Measurements from ENCODE around the gene GPR15.

Gene GPR15

DNA sequence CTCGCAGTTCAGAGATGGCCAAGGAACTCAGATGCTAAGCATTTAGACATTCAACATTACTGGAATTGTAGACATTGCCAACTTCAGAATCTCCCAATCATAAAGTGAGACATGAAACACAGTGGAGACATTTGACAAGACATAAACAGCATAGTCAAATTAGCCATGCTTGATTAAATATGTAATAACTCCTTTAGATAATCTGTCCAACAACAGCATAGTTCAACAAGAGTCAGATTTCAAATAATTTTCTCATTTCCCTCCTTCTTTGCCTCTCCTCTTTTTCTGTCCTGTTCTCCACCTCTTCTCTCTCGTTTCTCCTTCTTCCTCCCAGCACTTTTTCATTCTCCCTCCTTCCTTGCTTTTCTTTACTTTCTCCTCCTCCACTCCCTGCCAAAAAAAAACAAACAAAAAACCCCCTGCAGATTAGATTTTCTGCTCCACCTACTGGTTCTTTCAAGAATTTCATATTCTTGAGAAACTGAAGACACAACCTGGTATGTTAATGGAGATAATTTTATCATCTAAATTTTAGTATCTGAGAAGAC, 41.5 kb downstream of the GPR15 start:
- no peak overlapping the region for H3K4me3 ChIP-seq (ENCODE audit: low read length)
- DNase-seq (ENCODE audit: low read depth, low spot score), result no peak
- no peak overlapping the region for H3K27ac ChIP-seq (ENCODE audit: low read length)
- peaks cover 3% of the 10 kb centered on the region; the same call in 1 of the 2 replicates for H3K36me3 ChIP-seq (ENCODE audit: control insufficient read depth, insufficient read depth, low read length)
- no peaks in the 10 kb centered on the region for H3K27me3 ChIP-seq (ENCODE audit: control insufficient read depth, insufficient read depth, low read length)
- WGBS (ENCODE audit: insufficient coverage, insufficient read length), result no CpG with 5 or more reads among the region's 2 CpGs
- H3K4me1 ChIP-seq (ENCODE audit: control insufficient read depth, insufficient read depth, low read length), result no peaks in the 10 kb centered on the region
- no peaks in the 10 kb centered on the region for H3K9me3 ChIP-seq (ENCODE audit: control insufficient read depth, insufficient read depth, low read length)

DNA sequence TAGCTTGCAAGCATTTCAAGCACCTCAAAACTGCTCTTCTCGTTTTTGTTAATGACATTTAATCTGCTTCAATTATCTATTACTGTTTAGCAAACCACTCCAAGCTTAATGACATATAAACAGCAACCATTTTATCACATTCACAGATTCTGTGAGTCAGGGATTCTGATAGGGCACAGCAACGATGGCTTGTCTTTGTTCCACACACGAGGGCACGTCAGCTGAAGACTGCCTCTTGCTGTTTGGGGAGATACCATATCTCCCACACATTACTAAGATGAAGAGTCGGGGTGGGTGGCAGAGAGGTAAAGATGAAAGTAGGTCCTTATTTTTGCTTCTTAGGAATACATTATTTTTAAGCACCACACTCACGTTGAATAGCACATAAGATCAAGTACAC, 42.4 kb downstream of the GPR15 start:
- H3K27ac ChIP-seq (ENCODE audit: low read length), result no peak overlapping the region
- no peak for DNase-seq (ENCODE audit: low read depth, low spot score)
- H3K4me1 ChIP-seq (ENCODE audit: control insufficient read depth, insufficient read depth, low read length), result no peaks in the 10 kb centered on the region
- no peak overlapping the region for H3K4me3 ChIP-seq (ENCODE audit: low read length)
- H3K36me3 ChIP-seq (ENCODE audit: control insufficient read depth, insufficient read depth, low read length), result peaks cover 3% of the 10 kb centered on the region; the same call in 1 of the 2 replicates
- no peaks in the 10 kb centered on the region for H3K9me3 ChIP-seq (ENCODE audit: control insufficient read depth, insufficient read depth, low read length)
- H3K27me3 ChIP-seq (ENCODE audit: control insufficient read depth, insufficient read depth, low read length), result no peaks in the 10 kb centered on the region
- no CpG with 5 or more reads among the region's 6 CpGs for WGBS (ENCODE audit: insufficient coverage, insufficient read length)

DNA sequence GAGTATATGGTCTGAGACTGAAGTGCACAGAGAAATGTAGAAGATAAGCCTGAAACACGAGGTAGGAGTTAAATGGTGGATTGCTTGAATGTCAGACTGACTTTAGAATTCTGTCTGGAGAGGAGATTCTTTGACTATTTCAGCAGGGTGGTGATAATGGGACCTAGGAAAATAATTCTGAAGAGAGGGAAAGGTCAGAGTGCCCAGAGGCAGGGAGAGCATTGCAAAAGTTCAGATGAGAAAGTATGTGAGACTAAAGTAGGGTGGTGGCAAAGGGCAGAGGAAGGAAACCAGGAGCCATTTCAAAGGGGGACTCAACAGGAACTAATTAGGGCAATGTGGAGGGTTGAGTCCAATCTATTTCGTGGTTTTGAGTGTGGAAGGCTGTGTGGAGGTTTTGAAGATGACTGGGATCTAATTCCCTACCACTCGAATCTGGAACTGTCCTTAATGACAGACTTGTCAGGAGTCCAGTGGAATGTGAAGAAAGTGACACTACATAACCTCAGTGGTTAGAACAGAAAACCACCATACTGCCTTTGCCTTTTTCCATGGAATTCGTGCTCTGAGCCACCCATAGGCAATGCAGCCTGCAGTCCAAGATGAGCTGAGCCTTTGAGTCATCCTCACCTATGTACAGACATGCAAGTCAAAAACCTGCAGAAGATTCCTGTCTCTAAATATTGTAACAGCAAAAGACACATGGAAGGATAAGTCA, 45.6 kb downstream of the GPR15 start:
- Histone ChIP-seq H3K4me3 (ENCODE audit: low read length) (no peak overlapping the region), H3K9me3 (ENCODE audit: control insufficient read depth, insufficient read depth, low read length) (no peaks in the 10 kb centered on the region), H3K27ac (ENCODE audit: low read length) (no peak overlapping the region), H3K27me3 (ENCODE audit: control insufficient read depth, insufficient read depth, low read length) (no peaks in the 10 kb centered on the region), H3K36me3 (ENCODE audit: control insufficient read depth, insufficient read depth, low read length) (peaks cover 7% of the 10 kb centered on the region), H3K4me1 (ENCODE audit: control insufficient read depth, insufficient read depth, low read length) (no peaks in the 10 kb centered on the region)
- DNase-seq (ENCODE audit: low read depth, low spot score), result no peak
- no CpG with 5 or more reads among the region's 4 CpGs for WGBS (ENCODE audit: insufficient coverage, insufficient read length)

DNA sequence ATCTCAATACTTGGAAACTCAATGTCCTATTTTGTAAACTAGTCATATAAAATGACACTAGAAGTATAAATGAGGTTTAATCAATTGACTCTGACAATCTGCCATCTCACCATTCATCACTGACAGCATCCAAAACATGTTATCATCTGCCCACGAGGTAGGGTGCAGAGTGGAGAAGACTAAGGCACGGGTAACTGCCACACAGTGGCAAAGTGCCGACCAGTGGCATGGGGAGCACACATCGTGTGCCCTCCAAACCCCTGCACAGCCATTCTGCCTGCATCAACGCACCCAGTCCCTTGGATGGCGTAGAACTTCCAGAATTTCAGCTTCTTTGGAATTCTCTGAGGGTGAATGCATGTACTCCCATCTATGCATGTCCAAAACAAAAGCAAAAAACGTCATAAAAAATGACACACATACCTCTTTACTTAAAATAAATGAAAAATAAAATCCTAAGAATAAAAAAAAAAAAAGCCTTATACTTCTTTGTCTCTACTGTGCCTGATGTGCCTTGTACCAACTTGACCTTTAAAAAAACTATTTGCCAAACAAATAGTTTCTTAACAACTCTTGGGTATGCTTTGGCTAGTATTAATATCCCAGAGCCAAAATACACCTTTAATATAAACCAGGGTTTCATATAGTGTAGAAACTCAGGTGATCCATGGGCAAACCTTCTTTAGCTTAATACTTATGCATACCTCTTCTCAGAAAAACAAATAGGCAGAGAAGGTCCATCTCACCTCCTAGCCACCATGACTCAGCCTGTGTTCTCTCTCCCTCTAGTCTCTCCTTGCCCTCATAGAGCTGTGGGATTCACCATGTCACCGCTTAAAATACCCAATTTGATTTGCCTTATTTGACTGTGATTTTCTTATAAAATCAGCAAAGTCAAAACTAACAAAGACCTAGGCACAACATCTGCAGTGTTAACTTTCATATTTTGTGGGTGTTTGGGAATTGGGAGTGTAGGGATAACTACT, 48.9 kb downstream of the GPR15 start:
- Histone ChIP-seq H3K4me1 (ENCODE audit: control insufficient read depth, insufficient read depth, low read length) (no peaks in the 10 kb centered on the region), H3K27me3 (ENCODE audit: control insufficient read depth, insufficient read depth, low read length) (no peaks in the 10 kb centered on the region), H3K9me3 (ENCODE audit: control insufficient read depth, insufficient read depth, low read length) (no peaks in the 10 kb centered on the region), H3K27ac (ENCODE audit: low read length) (no peak overlapping the region), H3K4me3 (ENCODE audit: low read length) (no peak overlapping the region), H3K36me3 (ENCODE audit: control insufficient read depth, insufficient read depth, low read length) (peaks cover 13% of the 10 kb centered on the region)
- no peak for DNase-seq (ENCODE audit: low read depth, low spot score)
- no CpG with 5 or more reads among the region's 8 CpGs for WGBS (ENCODE audit: insufficient coverage, insufficient read length)

DNA sequence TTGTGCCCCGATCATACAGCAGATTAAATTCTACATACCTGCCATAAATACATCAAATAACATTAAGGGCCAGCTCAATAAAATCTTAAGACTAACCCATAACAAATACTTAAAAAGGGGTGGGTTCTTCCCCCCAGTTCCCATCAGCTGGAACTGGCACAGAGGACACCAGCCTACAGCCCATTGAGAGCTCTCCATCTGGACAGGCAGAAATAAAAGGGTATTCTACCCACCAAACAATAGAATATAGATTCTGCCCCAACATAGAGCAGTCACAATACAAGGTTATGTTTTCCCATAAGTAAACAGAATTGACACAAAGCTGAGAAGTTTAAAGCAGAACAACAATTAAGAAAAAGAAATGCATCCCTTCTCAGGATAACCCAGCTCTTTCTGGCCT, 49.7 kb downstream of the GPR15 start:
- Histone ChIP-seq H3K27me3 (ENCODE audit: control insufficient read depth, insufficient read depth, low read length) (no peaks in the 10 kb centered on the region), H3K36me3 (ENCODE audit: control insufficient read depth, insufficient read depth, low read length) (peaks cover 13% of the 10 kb centered on the region), H3K9me3 (ENCODE audit: control insufficient read depth, insufficient read depth, low read length) (no peaks in the 10 kb centered on the region), H3K27ac (ENCODE audit: low read length) (no peak overlapping the region), H3K4me1 (ENCODE audit: control insufficient read depth, insufficient read depth, low read length) (no peaks in the 10 kb centered on the region), H3K4me3 (ENCODE audit: low read length) (no peak overlapping the region)
- no peak for DNase-seq (ENCODE audit: low read depth, low spot score)
- no CpG with 5 or more reads among the region's 1 CpG for whole genome bisulfite sequencing (ENCODE audit: insufficient coverage, insufficient read length)

DNA sequence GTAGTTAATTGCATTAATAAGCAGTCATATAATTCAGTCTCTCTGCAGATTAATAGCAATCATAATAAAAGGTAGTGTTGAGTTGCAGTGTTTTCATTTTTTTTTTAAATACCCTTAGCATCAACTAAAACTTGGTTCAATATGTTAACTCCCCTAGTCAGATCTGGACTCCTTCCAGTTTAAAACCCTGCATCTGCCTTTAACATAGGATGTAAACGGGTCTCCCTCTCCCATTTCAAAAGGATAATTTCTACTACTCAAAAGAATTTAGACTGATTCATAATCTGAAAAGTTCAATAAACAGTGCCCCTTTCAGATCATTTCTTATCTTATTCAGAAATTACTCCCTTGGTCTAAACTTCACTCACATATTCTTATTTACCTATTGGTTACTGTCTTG, 50.3 kb downstream of the GPR15 start:
- no CpG with 5 or more reads among the region's 1 CpG for WGBS (ENCODE audit: insufficient coverage, insufficient read length)
- DNase-seq (ENCODE audit: low read depth, low spot score), result no peak

DNA sequence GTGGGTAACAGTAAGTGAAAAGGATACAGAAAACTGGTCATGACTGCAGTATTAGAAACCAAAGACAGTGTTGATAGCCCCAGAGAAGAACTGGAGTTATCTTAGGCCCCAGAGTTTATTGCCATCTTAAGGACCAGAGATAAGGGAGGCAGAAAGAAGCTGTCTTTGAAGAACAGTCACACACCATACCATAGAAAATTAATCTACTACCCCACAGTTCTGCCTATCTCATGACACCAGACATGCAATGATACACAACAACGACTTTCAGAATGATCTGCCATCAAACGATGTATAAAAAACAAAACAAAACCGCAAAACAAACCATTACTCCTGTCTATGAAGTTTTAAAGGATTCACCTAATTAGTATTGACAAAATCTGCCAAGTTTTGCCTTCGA, 52.0 kb downstream of the GPR15 start:
- WGBS (ENCODE audit: insufficient coverage, insufficient read length), result 100% methylated on average over 3 of the region's 4 CpGs
- DNase-seq (ENCODE audit: low read depth, low spot score), result no peak
- H3K27ac ChIP-seq (ENCODE audit: low read length), result no peak overlapping the region

More for the DNA sequence above, 50.3 kb downstream of the GPR15 start:
- H3K36me3 ChIP-seq (ENCODE audit: control insufficient read depth, insufficient read depth, low read length), result peaks cover 13% of the 10 kb centered on the region
- no peaks in the 10 kb centered on the region for H3K4me1 ChIP-seq (ENCODE audit: control insufficient read depth, insufficient read depth, low read length)
- H3K4me3 ChIP-seq (ENCODE audit: low read length), result no peak overlapping the region
- H3K27ac ChIP-seq (ENCODE audit: low read length), result no peak overlapping the region
- H3K9me3 ChIP-seq (ENCODE audit: control insufficient read depth, insufficient read depth, low read length), result no peaks in the 10 kb centered on the region
- H3K27me3 ChIP-seq (ENCODE audit: control insufficient read depth, insufficient read depth, low read length), result no peaks in the 10 kb centered on the region

More for the DNA sequence above, 52.0 kb downstream of the GPR15 start:
- Histone ChIP-seq H3K4me1 (ENCODE audit: control insufficient read depth, insufficient read depth, low read length) (no peaks in the 10 kb centered on the region), H3K4me3 (ENCODE audit: low read length) (no peak overlapping the region), H3K36me3 (ENCODE audit: control insufficient read depth, insufficient read depth, low read length) (peaks cover 10% of the 10 kb centered on the region), H3K27me3 (ENCODE audit: control insufficient read depth, insufficient read depth, low read length) (no peaks in the 10 kb centered on the region), H3K9me3 (ENCODE audit: control insufficient read depth, insufficient read depth, low read length) (no peaks in the 10 kb centered on the region)
